HG02840 (cell line): Measurements from ENCODE around the gene ARID1B.

Experiments used
- ATAC-seq: cut with Tn5 transposase; IDR thresholded peaks from one replicate; pipeline ENCODE4 v1.9.1; 2021; ENCODE audit warnings: mild to moderate bottlenecking, moderate library complexity, moderate number of reproducible peaks; ENCODE audit not compliant: unreplicated experiment, low FRiP score

Gene ARID1B

GRCh38 chr6:157108923-157109322 is 331.7 kb downstream of the ARID1B start:
- no peak for ATAC-seq

- no peak for ATAC-seq
Measured at GRCh38 chr6:157110607-157111006, 333.4 kb downstream of the ARID1B start.

GRCh38 chr6:157113389-157113788 is 336.2 kb downstream of the ARID1B start:
- ATAC-seq = no peak

- ATAC-seq = no peak
Measured at GRCh38 chr6:157116426-157116825, 339.2 kb downstream of the ARID1B start.

GRCh38 chr6:157117431-157118095 is 340.4 kb downstream of the ARID1B start:
- ATAC-seq = no peak

GRCh38 chr6:157119502-157120027 is 342.4 kb downstream of the ARID1B start:
- no peak for ATAC-seq

- no peak for ATAC-seq
Measured at GRCh38 chr6:157120534-157121232, 343.5 kb downstream of the ARID1B start.

GRCh38 chr6:157121897-157122296 is 344.7 kb downstream of the ARID1B start:
- no peak for ATAC-seq

GRCh38 chr6:157123234-157123633 is 346.1 kb downstream of the ARID1B start:
- ATAC-seq = no peak

GRCh38 chr6:157124485-157125254 is 347.5 kb downstream of the ARID1B start:
- ATAC-seq = no peak

- no peak for ATAC-seq
Measured at GRCh38 chr6:157125531-157125930, 348.4 kb downstream of the ARID1B start.

GRCh38 chr6:157126183-157127098 is 349.3 kb downstream of the ARID1B start:
- no peak for ATAC-seq

- no peak for ATAC-seq
Measured at GRCh38 chr6:157128235-157128775, 351.1 kb downstream of the ARID1B start.

GRCh38 chr6:157131250-157131649 is 354.1 kb downstream of the ARID1B start:
- no peak for ATAC-seq

GRCh38 chr6:157133856-157134255 is 356.7 kb downstream of the ARID1B start:
- no peak for ATAC-seq

- ATAC-seq = no peak
Measured at GRCh38 chr6:157134402-157135047, 357.3 kb downstream of the ARID1B start.

- no peak for ATAC-seq
Measured at GRCh38 chr6:157135691-157136090, 358.5 kb downstream of the ARID1B start.

GRCh38 chr6:157137501-157137900 is 360.3 kb downstream of the ARID1B start:
- ATAC-seq = no peak

GRCh38 chr6:157139054-157139708 is 362.0 kb downstream of the ARID1B start:
- ATAC-seq = no peak
